ENCODE measurements around the gene TTI1. TPM values are rescaled to one million over a fixed set of nuclear protein-coding genes. Genes with fewer than 3 reads are reported as not detected.
"Not testable (repeated sequence)": the region's sequence is repeated elsewhere in the genome, so short reads cannot be mapped to it uniquely, and the experiment has no call there.

The TTI1 gene
- total RNA-seq, 2 donors from 2014 or later = 10.4 to 12.7 TPM

GRCh38 chr20:37980383-37980782, 52.9 kb downstream of the TTI1 start:
- intact Hi-C loops (cut with DNase I) = loop anchor here in 1 of 2 donors (10.0 kb wide), 1 partner anchor 406 kb away; no protein-coding TSS in a partner anchor
- DNase-seq (ENCODE audit: low spot score) = no peak

GRCh38 chr20:37979021-37979985, 54.0 kb downstream of the TTI1 start:
- intact Hi-C loops (cut with DNase I) = no loop called here
- DNase-seq (ENCODE audit: low spot score) = no peak

GRCh38 chr20:37977786-37978185, 55.5 kb downstream of the TTI1 start:
- no peak for DNase-seq (ENCODE audit: low spot score)
- intact Hi-C loops (cut with DNase I) = no loop called here

- intact Hi-C loops (cut with DNase I) = no loop called here
- no peak for DNase-seq (ENCODE audit: low spot score)
Measured at GRCh38 chr20:37977338-37977737, 55.9 kb downstream of the TTI1 start.

GRCh38 chr20:37976887-37977286, 56.4 kb downstream of the TTI1 start:
- intact Hi-C loops (cut with DNase I) = no loop called here
- DNase-seq (ENCODE audit: low spot score) = no peak

GRCh38 chr20:37973059-37973910, 60.0 kb downstream of the TTI1 start:
- no peak for DNase-seq (ENCODE audit: low spot score)
- intact Hi-C loops (cut with DNase I) = no loop called here

- intact Hi-C loops (cut with DNase I) = no loop called here
- no peak for DNase-seq (ENCODE audit: low spot score)
Measured at GRCh38 chr20:37972256-37973058, 60.8 kb downstream of the TTI1 start.

GRCh38 chr20:37971561-37972127, 61.6 kb downstream of the TTI1 start:
- intact Hi-C loops (cut with DNase I) = no loop called here
- DNase-seq (ENCODE audit: low spot score) = no peak

GRCh38 chr20:37970856-37971245, 62.4 kb downstream of the TTI1 start:
- intact Hi-C loops (cut with DNase I) = no loop called here
- no peak for DNase-seq (ENCODE audit: low spot score)

- intact Hi-C loops (cut with DNase I) = no loop called here
- no peak for DNase-seq (ENCODE audit: low spot score)
Measured at GRCh38 chr20:37969949-37970855, 63.1 kb downstream of the TTI1 start.

GRCh38 chr20:37968841-37969401, 64.3 kb downstream of the TTI1 start:
- DNase-seq (ENCODE audit: low spot score) = no peak
- intact Hi-C loops (cut with DNase I) = no loop called here

- DNase-seq (ENCODE audit: low spot score); intact Hi-C loops (cut with DNase I): not testable (repeated sequence)
Measured at GRCh38 chr20:37963483-37963882, 69.8 kb downstream of the TTI1 start.

- no peak for DNase-seq (ENCODE audit: low spot score)
- intact Hi-C loops (cut with DNase I) = no loop called here
Measured at GRCh38 chr20:37961066-37961465, 72.2 kb downstream of the TTI1 start.

- DNase-seq (ENCODE audit: low spot score) = no peak
- intact Hi-C loops (cut with DNase I) = no loop called here
Measured at GRCh38 chr20:37958856-37959520, 74.3 kb downstream of the TTI1 start.

GRCh38 chr20:37956107-37956585, 77.1 kb downstream of the TTI1 start:
- intact Hi-C loops (cut with DNase I) = no loop called here
- no peak for DNase-seq (ENCODE audit: low spot score)

- intact Hi-C loops (cut with DNase I) = no loop called here
- DNase-seq (ENCODE audit: low spot score) = no peak
Measured at GRCh38 chr20:37955511-37955910, 77.7 kb downstream of the TTI1 start.

- intact Hi-C loops (cut with DNase I) = no loop called here
- DNase-seq (ENCODE audit: low spot score) = no peak
Measured at GRCh38 chr20:37954626-37955025, 78.6 kb downstream of the TTI1 start.

Measured in posterior vena cava (tissue), 2 donors.